NB4 (cell line): Measurements from ENCODE around the gene MRPL24.

ENCODE experiments used
- DNase-seq: peaks from one replicate; pipeline ENCODE4 v3.0.0; 2010; ENCODE audit warnings: low read depth
- H3K4me3 ChIP-seq: one replicate; pipeline ENCODE4 v1.5.1; 2011; ENCODE audit warnings: mild to moderate bottlenecking, low read depth, low read length, moderate library complexity
- MYC ChIP-seq: IDR thresholded peaks from 2 replicates; pipeline ENCODE4 v1.6.1; 2011; ENCODE audit warnings: low read depth, low read length
- POLR2A ChIP-seq: IDR thresholded peaks from 2 replicates; pipeline ENCODE4 v1.6.1; 2011; ENCODE audit warnings: mild to moderate bottlenecking; ENCODE audit not compliant: insufficient read length; ENCODE audit errors: extremely low read depth
- TF ChIP-seq, protein P1 (sequence below): IDR thresholded peaks from 2 replicates; pipeline ENCODE4 v1.6.1; 2011; ENCODE audit warnings: low read depth, low read length
- TF ChIP-seq, protein P2 (sequence below): IDR thresholded peaks from one replicate; pipeline ENCODE4 v1.5.1; 2012; ENCODE audit warnings: low read depth, low read length

Gene MRPL24

DNA sequence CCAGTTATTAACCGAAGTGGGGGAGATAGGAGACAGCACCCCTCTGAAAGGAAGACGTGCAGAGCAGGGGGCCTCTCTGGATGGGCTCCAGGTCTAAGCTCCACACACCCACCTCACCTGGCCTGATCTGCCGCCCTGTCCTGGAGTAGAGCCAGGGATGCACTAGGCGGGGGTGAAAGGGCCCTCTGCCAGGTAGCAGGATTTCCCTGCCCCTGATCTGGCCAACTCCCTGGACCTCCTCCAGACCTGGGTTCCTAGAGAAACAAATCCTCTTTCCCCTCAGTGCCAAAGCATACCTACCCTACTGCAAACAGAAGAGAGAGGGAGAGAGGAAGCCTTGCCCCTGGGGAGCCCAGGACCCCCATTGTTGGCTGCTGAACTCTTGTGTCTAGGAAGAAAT lies 37.6 kb downstream of the MRPL24 start:
- TF ChIP-seq MYC (no peak), POLR2A (no peak)
- TF ChIP-seq, protein P1, sequence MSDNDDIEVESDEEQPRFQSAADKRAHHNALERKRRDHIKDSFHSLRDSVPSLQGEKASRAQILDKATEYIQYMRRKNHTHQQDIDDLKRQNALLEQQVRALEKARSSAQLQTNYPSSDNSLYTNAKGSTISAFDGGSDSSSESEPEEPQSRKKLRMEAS, result no peak
- TF ChIP-seq, protein P2, sequence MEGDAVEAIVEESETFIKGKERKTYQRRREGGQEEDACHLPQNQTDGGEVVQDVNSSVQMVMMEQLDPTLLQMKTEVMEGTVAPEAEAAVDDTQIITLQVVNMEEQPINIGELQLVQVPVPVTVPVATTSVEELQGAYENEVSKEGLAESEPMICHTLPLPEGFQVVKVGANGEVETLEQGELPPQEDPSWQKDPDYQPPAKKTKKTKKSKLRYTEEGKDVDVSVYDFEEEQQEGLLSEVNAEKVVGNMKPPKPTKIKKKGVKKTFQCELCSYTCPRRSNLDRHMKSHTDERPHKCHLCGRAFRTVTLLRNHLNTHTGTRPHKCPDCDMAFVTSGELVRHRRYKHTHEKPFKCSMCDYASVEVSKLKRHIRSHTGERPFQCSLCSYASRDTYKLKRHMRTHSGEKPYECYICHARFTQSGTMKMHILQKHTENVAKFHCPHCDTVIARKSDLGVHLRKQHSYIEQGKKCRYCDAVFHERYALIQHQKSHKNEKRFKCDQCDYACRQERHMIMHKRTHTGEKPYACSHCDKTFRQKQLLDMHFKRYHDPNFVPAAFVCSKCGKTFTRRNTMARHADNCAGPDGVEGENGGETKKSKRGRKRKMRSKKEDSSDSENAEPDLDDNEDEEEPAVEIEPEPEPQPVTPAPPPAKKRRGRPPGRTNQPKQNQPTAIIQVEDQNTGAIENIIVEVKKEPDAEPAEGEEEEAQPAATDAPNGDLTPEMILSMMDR, result no peak
- H3K4me3 ChIP-seq, result no peak overlapping the region
- DNase-seq, result no peak

DNA sequence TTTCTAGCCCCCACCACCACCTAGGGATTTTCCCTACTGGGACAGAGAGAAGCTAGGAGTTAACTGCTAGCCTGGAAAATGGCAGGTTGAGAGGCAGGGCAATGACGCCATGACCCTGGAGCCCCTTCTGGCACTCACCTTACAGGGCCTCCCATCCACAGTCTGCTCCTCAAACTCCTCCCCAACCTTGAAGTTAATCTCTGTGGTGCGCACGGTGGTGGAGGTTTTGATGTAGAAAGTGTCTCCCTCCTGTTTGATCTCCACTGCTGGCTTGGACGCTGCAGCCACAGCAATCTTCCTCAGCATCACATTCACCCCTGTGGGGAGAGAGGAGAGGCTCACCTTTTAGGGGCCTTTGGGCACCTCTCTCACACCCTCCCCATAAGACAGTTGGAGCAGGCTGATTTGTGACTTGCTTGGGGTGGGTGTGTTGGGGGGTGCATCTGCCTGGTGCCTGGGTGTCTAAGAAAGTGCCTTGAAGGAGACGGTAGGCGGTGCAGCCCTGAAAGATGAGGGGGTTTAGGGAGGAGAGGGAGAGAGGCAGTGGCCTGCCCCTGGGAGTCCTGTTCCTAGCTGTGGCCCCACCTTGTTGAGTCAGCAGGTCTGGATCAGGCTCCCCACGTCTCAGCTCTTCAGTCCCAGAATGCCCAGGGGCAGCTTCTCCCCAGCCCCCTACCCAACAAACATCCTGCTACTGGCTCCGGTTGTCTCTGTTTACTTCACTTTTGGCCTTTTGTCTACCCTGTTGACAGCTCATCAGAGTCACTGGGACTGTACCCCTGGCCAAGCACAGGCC lies 40.0 kb downstream of the MRPL24 start:
- no peak overlapping the region for H3K4me3 ChIP-seq
- TF ChIP-seq POLR2A (no peak), MYC (no peak)
- TF ChIP-seq, protein P2, result no peak
- TF ChIP-seq, protein P1, result no peak
- no peak for DNase-seq

DNA sequence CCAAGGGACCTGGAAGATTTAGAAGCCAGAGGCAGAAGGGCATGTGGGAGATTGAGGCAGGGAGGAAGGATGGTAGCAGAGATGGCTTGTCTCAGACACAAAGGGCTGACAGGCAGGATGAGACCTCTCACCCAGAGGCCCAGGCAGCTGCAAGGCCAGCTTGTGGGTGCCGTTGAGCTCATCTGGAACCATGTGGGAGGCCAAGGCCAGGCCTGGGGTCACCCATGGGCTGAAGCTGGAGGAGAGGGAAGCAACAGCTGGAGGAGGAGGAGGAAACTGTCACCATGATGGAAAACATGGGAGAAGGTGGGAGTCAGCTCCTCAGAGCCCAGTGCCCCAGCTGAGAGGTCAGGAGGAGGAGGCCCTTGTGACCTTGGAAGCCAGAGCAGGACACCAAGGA lies 41.9 kb downstream of the MRPL24 start:
- TF ChIP-seq, protein P1, result no peak
- H3K4me3 ChIP-seq, result no peak overlapping the region
- DNase-seq, result no peak

DNA sequence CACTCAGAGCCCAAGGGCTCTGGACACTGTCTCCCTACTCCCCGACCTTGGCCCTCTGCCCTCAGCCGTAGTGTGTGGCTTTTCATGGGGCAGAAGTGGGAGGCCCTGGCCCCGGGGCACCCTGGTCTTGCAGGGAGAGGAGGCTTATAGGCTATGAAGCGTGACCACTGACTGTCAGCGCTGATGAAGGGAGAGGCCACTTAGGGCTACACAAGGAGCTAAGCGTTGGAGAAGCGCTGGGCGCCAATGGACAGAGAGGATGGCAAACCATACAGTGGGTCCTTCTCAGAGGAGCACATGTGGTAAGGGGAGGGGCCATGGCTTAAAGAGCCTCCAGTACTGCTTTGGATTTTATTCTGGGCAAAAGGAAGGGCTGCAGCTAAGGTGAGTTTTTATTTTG lies 43.4 kb downstream of the MRPL24 start:
- no peak for DNase-seq
- no peak overlapping the region for H3K4me3 ChIP-seq
- TF ChIP-seq, protein P1, result no peak
- TF ChIP-seq, protein P2, result no peak
- TF ChIP-seq MYC (no peak), POLR2A (no peak)

DNA sequence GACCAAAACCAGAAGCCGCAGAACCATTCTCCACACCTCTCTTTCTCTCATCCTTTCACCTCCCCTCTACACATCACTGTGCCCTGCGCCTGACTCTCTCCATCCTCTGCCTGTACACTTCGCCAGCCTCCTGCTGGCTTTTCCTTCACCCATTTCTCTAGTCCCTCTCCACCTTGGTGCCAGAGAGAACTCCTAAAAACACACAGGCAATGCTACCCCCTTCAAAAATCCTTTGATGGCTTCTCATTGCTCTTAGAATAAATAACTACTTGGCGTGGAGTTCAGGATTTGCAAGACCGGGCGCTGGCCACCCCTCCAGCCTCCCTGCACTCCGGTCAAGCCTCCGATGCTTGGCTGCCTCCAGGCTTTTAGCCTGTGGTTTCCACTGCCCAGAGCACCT lies 44.1 kb downstream of the MRPL24 start:
- no peak for DNase-seq
- H3K4me3 ChIP-seq, result no peak overlapping the region
- TF ChIP-seq, protein P2, result no peak
- TF ChIP-seq, protein P1, result no peak
- TF ChIP-seq POLR2A (no peak), MYC (no peak)

DNA sequence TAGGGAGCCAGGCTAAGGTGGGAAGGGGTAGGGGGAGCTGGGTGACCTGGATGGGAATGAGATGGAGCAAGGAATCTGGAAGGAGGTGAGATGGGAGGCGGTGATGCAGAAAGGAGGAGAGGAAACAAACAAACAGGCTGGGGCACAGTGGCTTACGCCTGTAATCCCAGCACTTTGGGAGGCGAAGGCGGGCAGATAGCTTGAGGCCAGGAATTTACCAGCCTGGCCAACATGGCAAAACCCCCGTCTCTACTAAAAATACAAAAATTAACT lies 46.3 kb downstream of the MRPL24 start:
- H3K4me3 ChIP-seq, result no peak overlapping the region
- no peak for DNase-seq
- TF ChIP-seq, protein P2, result no peak
- TF ChIP-seq, protein P1, result no peak
- no peak for TF ChIP-seq MYC
- TF ChIP-seq POLR2A, result no peak
